DMS53 (cell line): ENCODE measurements around the gene BMPR1A.

Source experiments
- DNase-seq: peaks from one replicate; lab custom pipeline; 2025; lab: John Stamatoyannopoulos, UW

Gene BMPR1A

GRCh38 chr10:86756511-86757112, at the start of gene BMPR1A:
Gene BMPR1A (plus strand): TSS chr10:86756619. CDS start chr10:86876019, 119,400 bp downstream.
- DNase-seq, result peak; percentile 74

GRCh38 chr10:86706977-86707376, 49.4 kb upstream of the BMPR1A start:
- DNase-seq, result no peak

- DNase-seq, result no peak
These were observed 48.9 kb upstream of the BMPR1A start for GRCh38 chr10:86707505-86707904.

- DNase-seq, result no peak
These were observed 48.2 kb upstream of the BMPR1A start for GRCh38 chr10:86708068-86708782.

- no peak for DNase-seq
These were observed 47.5 kb upstream of the BMPR1A start for GRCh38 chr10:86708783-86709380.

GRCh38 chr10:86709396-86710185, 46.8 kb upstream of the BMPR1A start:
- no peak for DNase-seq

GRCh38 chr10:86710987-86711512, 45.4 kb upstream of the BMPR1A start:
- peak; percentile 93 for DNase-seq

- DNase-seq, result peak; percentile 77
These were observed 44.7 kb upstream of the BMPR1A start for GRCh38 chr10:86711513-86712316.

- no peak for DNase-seq
These were observed 44.1 kb upstream of the BMPR1A start for GRCh38 chr10:86712317-86712707.

GRCh38 chr10:86715156-86715795, 41.1 kb upstream of the BMPR1A start:
- no peak for DNase-seq

GRCh38 chr10:86715836-86716235, 40.6 kb upstream of the BMPR1A start:
- DNase-seq, result no peak

GRCh38 chr10:86716466-86716865, 40.0 kb upstream of the BMPR1A start:
- DNase-seq, result no peak

- no peak for DNase-seq
These were observed 37.9 kb upstream of the BMPR1A start for GRCh38 chr10:86718556-86718955.

GRCh38 chr10:86721232-86721631, 35.2 kb upstream of the BMPR1A start:
- DNase-seq, result no peak

GRCh38 chr10:86723009-86723408, 33.4 kb upstream of the BMPR1A start:
- DNase-seq, result no peak

GRCh38 chr10:86724445-86724844, 32.0 kb upstream of the BMPR1A start:
- no peak for DNase-seq

- no peak for DNase-seq
These were observed 30.3 kb upstream of the BMPR1A start for GRCh38 chr10:86725980-86726676.

GRCh38 chr10:86726677-86726999, 29.8 kb upstream of the BMPR1A start:
- DNase-seq, result peak; percentile 11

GRCh38 chr10:86727470-86727869, 28.9 kb upstream of the BMPR1A start:
- no peak for DNase-seq

- DNase-seq, result no peak
These were observed 28.4 kb upstream of the BMPR1A start for GRCh38 chr10:86728056-86728455.
